ENCODE data around the gene GABARAPL2. TPM values are rescaled to one million over a fixed set of nuclear protein-coding genes. Genes with fewer than 3 reads are reported as not detected.
A peak's percentile ranks its signal among the peaks of the same experiment; 100 is the strongest.
"Not testable (repeated sequence)": the region's sequence is repeated elsewhere in the genome, so short reads cannot be mapped to it uniquely, and the experiment has no call there.

GABARAPL2 gene
- total RNA-seq: 77.4 TPM

- DNase-seq (ENCODE audit: low spot score): peak; percentile 85
These were observed at the start of gene GABARAPL2 for GRCh38 chr16:75566040-75566757. TSS of gene GABARAPL2 (plus strand) at chr16:75566379. CDS start at chr16:75566487, 108 bp downstream.

GRCh38 chr16:75519175-75519574, 47.0 kb upstream of the GABARAPL2 start:
- DNase-seq (ENCODE audit: low spot score): no peak

GRCh38 chr16:75526032-75526790, 40.0 kb upstream of the GABARAPL2 start:
- DNase-seq (ENCODE audit: low spot score): no peak

GRCh38 chr16:75527825-75528299, 38.3 kb upstream of the GABARAPL2 start:
- no peak for DNase-seq (ENCODE audit: low spot score)

- DNase-seq (ENCODE audit: low spot score): no peak
These were observed 36.9 kb upstream of the GABARAPL2 start for GRCh38 chr16:75529056-75529905.

GRCh38 chr16:75529959-75530358, 36.2 kb upstream of the GABARAPL2 start:
- DNase-seq (ENCODE audit: low spot score): no peak

- no peak for DNase-seq (ENCODE audit: low spot score)
These were observed 33.9 kb upstream of the GABARAPL2 start for GRCh38 chr16:75532142-75532765.

- no peak for DNase-seq (ENCODE audit: low spot score)
These were observed 33.4 kb upstream of the GABARAPL2 start for GRCh38 chr16:75532791-75533190.

- no peak for DNase-seq (ENCODE audit: low spot score)
These were observed 31.5 kb upstream of the GABARAPL2 start for GRCh38 chr16:75534560-75535205.

- no peak for DNase-seq (ENCODE audit: low spot score)
These were observed 30.9 kb upstream of the GABARAPL2 start for GRCh38 chr16:75535211-75535843.

- no peak for DNase-seq (ENCODE audit: low spot score)
These were observed 30.3 kb upstream of the GABARAPL2 start, which contains the start of gene CHST5 for GRCh38 chr16:75535901-75536300. TSS of gene CHST5 (minus strand) at chr16:75536108. CDS start at chr16:75530384, 5,724 bp downstream.

- no peak for DNase-seq (ENCODE audit: low spot score)
These were observed 28.4 kb upstream of the GABARAPL2 start for GRCh38 chr16:75537776-75538175.

- DNase-seq (ENCODE audit: low spot score): not testable (repeated sequence)
These were observed 27.2 kb upstream of the GABARAPL2 start for GRCh38 chr16:75538882-75539565.

- DNase-seq (ENCODE audit: low spot score): no peak
These were observed 24.9 kb upstream of the GABARAPL2 start for GRCh38 chr16:75541236-75541635.

GRCh38 chr16:75542462-75542861, 23.7 kb upstream of the GABARAPL2 start:
- DNase-seq (ENCODE audit: low spot score): not testable (repeated sequence)

- DNase-seq (ENCODE audit: low spot score): not testable (repeated sequence)
These were observed 20.3 kb upstream of the GABARAPL2 start for GRCh38 chr16:75545879-75546278.

GRCh38 chr16:75546293-75546692, 19.9 kb upstream of the GABARAPL2 start:
- DNase-seq (ENCODE audit: low spot score): no peak

- not testable (repeated sequence) for DNase-seq (ENCODE audit: low spot score)
These were observed 17.7 kb upstream of the GABARAPL2 start for GRCh38 chr16:75548456-75548855.

- no peak for DNase-seq (ENCODE audit: low spot score)
These were observed 15.9 kb upstream of the GABARAPL2 start for GRCh38 chr16:75550211-75550662.

- no peak for DNase-seq (ENCODE audit: low spot score)
These were observed 13.2 kb upstream of the GABARAPL2 start for GRCh38 chr16:75552951-75553350.

Data from ureter (tissue), 1 donor.